NCI-H2107 treated with DMSO at 0.1 percent for 48 hours (cell line): Measurements from ENCODE around the gene WNT9A.
A peak's percentile ranks its signal among the peaks of the same experiment; 100 is the strongest.
"Not testable (repeated sequence)": the region's sequence is repeated elsewhere in the genome, so short reads cannot be mapped to it uniquely, and the experiment has no call there.

Experiments
- DNase-seq: peaks from one replicate; lab custom pipeline; 2025; ENCODE audit not compliant: unreplicated experiment; lab: John Stamatoyannopoulos, UW

The WNT9A gene

GRCh38 chr1:227947676-227948492, at the start of gene WNT9A:
WNT9A (minus strand) TSS chr1:227947932; CDS start chr1:227947887, 45 bp downstream.
- peak; percentile 42 for DNase-seq

- DNase-seq = no peak
These were observed 48.6 kb upstream of the WNT9A start for GRCh38 chr1:227996187-227996950.

- no peak for DNase-seq
These were observed 47.0 kb upstream of the WNT9A start for GRCh38 chr1:227994632-227995300.

GRCh38 chr1:227987181-227987580, 39.4 kb upstream of the WNT9A start:
- no peak for DNase-seq

- DNase-seq = not testable (repeated sequence)
These were observed 28.0 kb upstream of the WNT9A start for GRCh38 chr1:227975583-227976283.

- DNase-seq = not testable (repeated sequence)
These were observed 26.1 kb upstream of the WNT9A start for GRCh38 chr1:227973724-227974288.

GRCh38 chr1:227972843-227973374, 25.2 kb upstream of the WNT9A start:
- DNase-seq = not testable (repeated sequence)

- not testable (repeated sequence) for DNase-seq
These were observed 24.5 kb upstream of the WNT9A start for GRCh38 chr1:227972283-227972679.

GRCh38 chr1:227971643-227972282, 24.0 kb upstream of the WNT9A start:
- DNase-seq = not testable (repeated sequence)

GRCh38 chr1:227971216-227971615, 23.5 kb upstream of the WNT9A start:
- not testable (repeated sequence) for DNase-seq

- DNase-seq = not testable (repeated sequence)
These were observed 22.6 kb upstream of the WNT9A start for GRCh38 chr1:227970076-227970995.

GRCh38 chr1:227967815-227968214, 20.1 kb upstream of the WNT9A start:
- DNase-seq = not testable (repeated sequence)

GRCh38 chr1:227966733-227967132, 19.0 kb upstream of the WNT9A start:
- not testable (repeated sequence) for DNase-seq

GRCh38 chr1:227961651-227962466, 14.1 kb upstream of the WNT9A start:
- DNase-seq = no peak

GRCh38 chr1:227959325-227959860, 11.7 kb upstream of the WNT9A start:
- no peak for DNase-seq

GRCh38 chr1:227958617-227959324, 11.0 kb upstream of the WNT9A start:
- no peak for DNase-seq

GRCh38 chr1:227955808-227956207, 8.1 kb upstream of the WNT9A start:
- DNase-seq = no peak
